HepG2 (cell line): ENCODE data around the gene MAEA. TPM values are rescaled to one million over a fixed set of nuclear protein-coding genes. Genes with fewer than 3 reads are reported as not detected.
A peak's percentile ranks its signal among the peaks of the same experiment; 100 is the strongest.

Experiments
- ADNP ChIP-seq: sonication (generic); formaldehyde crosslinking; IDR thresholded peaks from 2 replicates; pipeline ENCODE4 v1.4.0; 2020; ENCODE audit warnings: missing genetic modification reagents
- CENPT ChIP-seq: sonication (generic); formaldehyde crosslinking; IDR thresholded peaks from 2 replicates; pipeline ENCODE4 v1.8.0; 2022; ENCODE audit warnings: low read depth, mild to moderate bottlenecking, moderate library complexity, missing genetic modification reagents
- HDAC2 ChIP-seq: sonication (generic); formaldehyde crosslinking; IDR thresholded peaks from 2 replicates; pipeline ENCODE4 v1.4.0; 2020; ENCODE audit warnings: missing genetic modification reagents
- KDM6A ChIP-seq: IDR thresholded peaks from 2 replicates; pipeline ENCODE4 v1.6.1; 2016; ENCODE audit warnings: low read depth
- MXD4 ChIP-seq: IDR thresholded peaks from 2 replicates; pipeline ENCODE4 v1.6.1; 2016; ENCODE audit warnings: mild to moderate bottlenecking, missing biosample characterization, missing genetic modification reagents
- RARG ChIP-seq: sonication (generic); formaldehyde crosslinking; IDR thresholded peaks from 2 replicates; pipeline ENCODE4 v1.4.0; 2020; ENCODE audit warnings: low read depth, mild to moderate bottlenecking, missing genetic modification reagents
- RBM22 ChIP-seq: fragments of 200-400 bp; formaldehyde crosslinking; optimal IDR thresholded peaks from 2 replicates; pipeline ENCODE3; 2017; ENCODE audit warnings: mild to moderate bottlenecking, low read length, moderate library complexity
- RCOR2 ChIP-seq: IDR thresholded peaks from 2 replicates; pipeline ENCODE4 v1.6.1; 2016; ENCODE audit warnings: missing biosample characterization, missing genetic modification reagents
- ZC3H13 ChIP-seq: sonication (generic); formaldehyde crosslinking; IDR thresholded peaks from 2 replicates; pipeline ENCODE4 v1.8.1; 2023; ENCODE audit warnings: mild to moderate bottlenecking, missing genetic modification reagents, moderate library complexity
- ZNF484 ChIP-seq: sonication (generic); formaldehyde crosslinking; IDR thresholded peaks from 2 replicates; pipeline ENCODE4 v1.5.1; 2020; ENCODE audit warnings: mild to moderate bottlenecking, low read depth, missing genetic modification reagents, borderline replicate concordance
- polyA plus RNA-seq, 8 experiments: library from polyadenylated mRNA; depleted of rRNA in 3 of 8; stranded (reverse) in 7 of 8; unstranded in 1 of 8; fragments of >200 nt; fragmentation: Illumina TruSeq in 4 of 8; extraction: Trizol in 4 of 8; gene quantifications; 2 replicates each; pipeline versions ENCODE4 v1.2.1 to v1.2.3, GENCODE V29; 2011 to 2016; ENCODE audit warnings: low read depth in 4 of 8, missing spikeins in 1 of 8, mixed read lengths in 1 of 8; ENCODE audit not compliant: insufficient read depth in 1 of 8
- total RNA-seq, 5 experiments: library from RNA; depleted of rRNA; stranded (reverse); fragments of >200 nt; fragmentation: Illumina TruSeq; extraction: Trizol; gene quantifications; 2 replicates each; pipeline ENCODE4 v1.2.3, GENCODE V29; 2016; ENCODE audit warnings: low read depth in 1 of 5
- TF ChIP-seq, protein P1 (sequence below): sonication (generic); formaldehyde crosslinking; IDR thresholded peaks from 2 replicates; pipeline ENCODE4 v1.8.0; 2022; ENCODE audit warnings: mild to moderate bottlenecking, missing genetic modification reagents, borderline replicate concordance
- TF ChIP-seq, protein P2 (sequence below): sonication (generic); formaldehyde crosslinking; IDR thresholded peaks from 2 replicates; pipeline ENCODE4 v1.4.0; 2020; ENCODE audit warnings: missing genetic modification reagents
- TF ChIP-seq, protein P3 (sequence below): IDR thresholded peaks from 2 replicates; pipeline ENCODE4 v1.6.1; 2016; ENCODE audit warnings: missing biosample characterization, missing genetic modification reagents, low read depth

The MAEA gene
- total and polyA plus RNA-seq, 2 of the 13 experiments (the other 11 are each of a cell fraction or from before 2014, with no cell fraction given): 52.0 to 57.1 TPM

DNA sequence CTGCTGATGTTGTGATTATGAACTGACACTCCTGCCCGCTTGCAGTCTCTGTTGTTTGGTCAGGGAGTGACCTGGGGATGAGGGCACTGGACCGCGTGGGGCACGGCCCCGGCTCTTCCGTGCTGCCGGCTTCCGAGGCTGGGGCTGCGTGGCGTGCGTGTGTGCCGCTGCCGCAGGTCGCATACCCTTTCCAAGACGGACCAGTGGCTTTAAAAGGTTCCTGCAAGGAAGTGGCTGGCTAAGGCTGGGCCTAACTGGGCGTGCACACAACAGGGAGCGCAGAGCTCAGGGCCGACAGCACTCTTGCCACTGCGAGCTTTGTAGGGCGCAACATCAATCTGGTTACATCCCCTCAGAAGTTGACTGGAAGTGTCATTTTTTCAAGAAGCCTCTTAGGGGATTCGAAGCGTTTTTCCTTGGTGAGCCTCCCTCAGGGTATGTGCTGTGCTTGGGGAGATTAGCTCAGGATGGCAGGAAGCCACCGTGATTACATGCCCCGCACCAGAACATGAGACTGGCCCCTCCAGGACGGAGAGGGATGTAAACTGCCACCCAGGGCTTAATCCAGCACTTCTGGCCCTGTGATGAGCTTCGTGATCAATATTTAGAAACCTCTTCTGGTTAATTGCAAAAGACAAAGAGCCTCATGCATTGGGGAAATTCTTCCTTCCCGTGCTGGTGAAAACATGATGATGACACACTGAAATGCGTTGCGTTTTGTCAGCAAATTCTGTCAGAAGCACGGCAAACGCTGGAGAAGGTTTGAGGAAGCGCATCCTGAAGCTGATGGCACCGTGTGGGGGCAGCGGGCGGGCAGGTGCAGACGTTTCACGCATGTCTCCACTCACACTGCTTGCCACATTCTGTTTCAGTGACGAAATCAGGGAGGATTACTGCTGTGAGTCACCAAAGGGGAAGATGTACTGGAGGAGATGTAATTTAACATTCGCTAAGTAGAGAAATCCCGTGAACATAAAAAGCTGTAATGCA, 11.1 kb downstream of the MAEA start (continued):
- TF ChIP-seq, protein P1, sequence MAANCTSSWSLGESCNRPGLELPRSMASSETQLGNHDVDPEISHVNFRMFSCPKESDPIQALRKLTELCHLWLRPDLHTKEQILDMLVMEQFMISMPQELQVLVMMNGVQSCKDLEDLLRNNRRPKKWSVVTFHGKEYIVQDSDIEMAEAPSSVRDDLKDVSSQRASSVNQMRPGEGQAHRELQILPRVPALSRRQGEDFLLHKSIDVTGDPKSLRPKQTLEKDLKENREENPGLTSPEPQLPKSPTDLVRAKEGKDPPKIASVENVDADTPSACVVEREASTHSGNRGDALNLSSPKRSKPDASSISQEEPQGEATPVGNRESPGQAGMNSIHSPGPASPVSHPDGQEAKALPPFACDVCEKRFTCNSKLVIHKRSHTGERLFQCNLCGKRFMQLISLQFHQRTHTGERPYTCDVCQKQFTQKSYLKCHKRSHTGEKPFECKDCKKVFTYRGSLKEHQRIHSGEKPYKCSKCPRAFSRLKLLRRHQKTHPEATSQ: no peak
- TF ChIP-seq RCOR2 (CRISPR knock-in tag) (no peak), RBM22 (peak; percentile 58), CENPT (CRISPR knock-in tag) (no peak), ADNP (no peak), ZNF484 (CRISPR knock-in tag) (no peak), MXD4 (CRISPR knock-in tag) (no peak), RARG (CRISPR knock-in tag) (no peak), HDAC2 (no peak), ZC3H13 (CRISPR knock-in tag) (no peak), KDM6A (CRISPR knock-in tag) (no peak)
- TF ChIP-seq, protein P2, sequence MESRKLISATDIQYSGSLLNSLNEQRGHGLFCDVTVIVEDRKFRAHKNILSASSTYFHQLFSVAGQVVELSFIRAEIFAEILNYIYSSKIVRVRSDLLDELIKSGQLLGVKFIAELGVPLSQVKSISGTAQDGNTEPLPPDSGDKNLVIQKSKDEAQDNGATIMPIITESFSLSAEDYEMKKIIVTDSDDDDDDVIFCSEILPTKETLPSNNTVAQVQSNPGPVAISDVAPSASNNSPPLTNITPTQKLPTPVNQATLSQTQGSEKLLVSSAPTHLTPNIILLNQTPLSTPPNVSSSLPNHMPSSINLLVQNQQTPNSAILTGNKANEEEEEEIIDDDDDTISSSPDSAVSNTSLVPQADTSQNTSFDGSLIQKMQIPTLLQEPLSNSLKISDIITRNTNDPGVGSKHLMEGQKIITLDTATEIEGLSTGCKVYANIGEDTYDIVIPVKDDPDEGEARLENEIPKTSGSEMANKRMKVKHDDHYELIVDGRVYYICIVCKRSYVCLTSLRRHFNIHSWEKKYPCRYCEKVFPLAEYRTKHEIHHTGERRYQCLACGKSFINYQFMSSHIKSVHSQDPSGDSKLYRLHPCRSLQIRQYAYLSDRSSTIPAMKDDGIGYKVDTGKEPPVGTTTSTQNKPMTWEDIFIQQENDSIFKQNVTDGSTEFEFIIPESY (CRISPR knock-in tag): peak; percentile 52; the same call in 1 of the 2 replicates
- TF ChIP-seq, protein P3, sequence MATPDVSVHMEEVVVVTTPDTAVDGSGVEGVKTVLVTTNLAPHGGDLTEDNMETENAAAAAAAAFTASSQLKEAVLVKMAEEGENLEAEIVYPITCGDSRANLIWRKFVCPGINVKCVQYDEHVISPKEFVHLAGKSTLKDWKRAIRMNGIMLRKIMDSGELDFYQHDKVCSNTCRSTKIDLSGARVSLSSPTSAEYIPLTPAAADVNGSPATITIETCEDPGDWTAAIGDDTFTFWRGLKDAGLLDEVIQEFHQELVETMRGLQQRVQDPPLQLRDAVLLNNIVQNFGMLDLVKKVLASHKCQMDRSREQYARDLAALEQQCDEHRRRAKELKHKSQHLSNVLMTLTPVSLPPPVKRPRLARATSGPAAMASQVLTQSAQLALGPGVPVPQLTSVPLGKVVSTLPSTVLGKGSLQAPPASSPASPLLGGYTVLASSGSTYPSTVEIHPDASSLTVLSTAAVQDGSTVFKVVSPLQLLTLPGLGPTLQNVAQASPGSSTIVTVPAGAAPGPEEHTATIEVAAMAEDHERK (CRISPR knock-in tag): no peak
